AG09309 (cell line): ENCODE data around the gene C17orf50.
A peak's percentile ranks its signal among the peaks of the same experiment; 100 is the strongest.

Experiments used
- DNase-seq: peaks from one replicate; pipeline ENCODE4 v3.0.0-alpha.2; 2010; ENCODE audit warnings: low read depth
- H3K4me3 ChIP-seq: 2 replicates; pipeline ENCODE4 v1.5.1; 2011; ENCODE audit warnings: mild to moderate bottlenecking, low read depth, low read length, moderate library complexity; ENCODE audit not compliant: control insufficient read depth
- CTCF ChIP-seq: IDR thresholded peaks from 2 replicates; pipeline ENCODE4 v1.5.1; 2011; ENCODE audit warnings: mild to moderate bottlenecking, low read depth, low read length, inconsistent platforms; ENCODE audit not compliant: insufficient read depth, control insufficient read depth; ENCODE audit errors: missing control alignments

C17orf50 gene

DNA sequence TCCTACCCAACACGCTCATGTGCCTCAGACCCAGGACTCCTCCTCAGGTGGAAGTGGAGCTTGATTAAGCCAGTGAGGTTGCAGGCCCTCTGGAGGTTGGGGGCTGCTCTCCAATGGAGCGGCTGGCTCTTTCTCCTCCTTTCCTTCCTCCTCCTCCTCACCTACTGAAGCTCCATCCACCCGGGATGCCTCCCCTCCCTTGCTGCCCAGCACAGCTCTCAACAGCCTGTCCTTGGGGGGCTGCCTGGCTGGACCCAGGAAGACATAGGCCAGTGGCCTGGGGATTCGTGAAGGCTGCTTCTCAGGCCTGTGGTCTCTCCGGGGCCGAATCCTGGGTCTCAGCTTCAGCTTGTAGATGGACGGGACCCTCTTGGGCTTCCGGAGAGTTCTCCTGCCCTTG lies 15.9 kb upstream of the C17orf50 start:
- H3K4me3 ChIP-seq = no peak overlapping the region
- no peak for TF ChIP-seq CTCF
- DNase-seq = no peak

GRCh38 chr17:35745246-35745645 lies 15.4 kb upstream of the C17orf50 start:
- DNase-seq = no peak
- no peak for TF ChIP-seq CTCF

DNA sequence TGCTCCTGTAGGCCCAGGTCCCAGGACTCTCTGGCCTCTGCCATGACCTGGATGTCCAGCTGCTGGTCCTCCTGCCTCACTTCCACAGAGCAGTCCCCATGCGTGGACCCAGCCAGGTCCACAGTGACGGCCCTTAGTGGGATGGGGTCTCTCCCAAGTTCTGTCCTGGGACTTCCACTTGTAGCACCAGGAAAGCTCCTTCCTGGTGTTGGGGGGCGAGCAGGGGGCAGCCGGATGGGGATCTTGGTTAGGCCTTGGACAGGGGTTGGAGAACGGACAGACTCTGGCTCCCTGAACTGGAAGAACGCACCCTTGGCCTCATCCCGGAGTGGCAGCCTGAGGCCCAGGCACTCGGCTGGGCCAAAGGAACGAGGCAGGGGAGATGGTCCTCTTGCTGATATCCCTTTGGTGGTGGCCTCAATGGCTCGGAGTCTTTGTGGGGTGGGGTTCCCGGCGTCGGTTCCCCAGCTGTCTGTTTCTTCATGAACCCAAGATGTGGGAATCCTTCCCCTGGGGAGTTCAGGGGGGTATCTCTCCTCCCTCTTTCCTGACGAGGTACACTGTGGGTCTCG lies 14.9 kb upstream of the C17orf50 start:
- no peak overlapping the region for H3K4me3 ChIP-seq
- TF ChIP-seq CTCF = no peak
- no peak for DNase-seq

More at GRCh38 chr17:35745246-35745645, 15.4 kb upstream of the C17orf50 start:
- H3K4me3 ChIP-seq = no peak overlapping the region

DNA sequence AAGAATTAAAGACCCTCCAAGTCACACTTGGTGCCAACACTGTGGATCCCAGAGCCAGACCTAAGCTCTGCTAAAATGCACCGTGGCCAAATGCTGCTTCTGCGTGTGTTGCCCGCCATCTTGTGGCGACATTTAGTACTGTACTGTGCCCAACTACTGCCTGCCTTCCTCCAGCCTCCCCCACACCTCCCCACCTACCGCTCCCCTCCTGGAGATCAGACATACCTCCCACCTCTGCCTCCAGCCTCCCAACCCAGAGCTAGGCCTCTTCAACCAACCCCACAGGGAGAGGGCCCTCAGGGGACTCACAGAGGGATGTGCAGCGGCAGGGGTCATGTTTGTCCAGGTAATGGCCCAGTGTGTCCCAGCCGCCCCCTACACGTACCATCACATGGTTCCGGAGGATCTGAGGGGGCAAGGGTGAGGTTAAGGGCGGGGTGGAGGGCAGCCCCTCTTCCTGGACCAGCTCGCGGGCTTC lies 13.1 kb upstream of the C17orf50 start:
- TF ChIP-seq CTCF = peak; percentile 93

GRCh38 chr17:35748341-35748841 lies 12.3 kb upstream of the C17orf50 start:
- TF ChIP-seq CTCF = no peak
- no peak overlapping the region for H3K4me3 ChIP-seq
- DNase-seq = no peak

More for the DNA sequence above, 13.1 kb upstream of the C17orf50 start:
- DNase-seq = peak; percentile 37
- H3K4me3 ChIP-seq = no peak overlapping the region

DNA sequence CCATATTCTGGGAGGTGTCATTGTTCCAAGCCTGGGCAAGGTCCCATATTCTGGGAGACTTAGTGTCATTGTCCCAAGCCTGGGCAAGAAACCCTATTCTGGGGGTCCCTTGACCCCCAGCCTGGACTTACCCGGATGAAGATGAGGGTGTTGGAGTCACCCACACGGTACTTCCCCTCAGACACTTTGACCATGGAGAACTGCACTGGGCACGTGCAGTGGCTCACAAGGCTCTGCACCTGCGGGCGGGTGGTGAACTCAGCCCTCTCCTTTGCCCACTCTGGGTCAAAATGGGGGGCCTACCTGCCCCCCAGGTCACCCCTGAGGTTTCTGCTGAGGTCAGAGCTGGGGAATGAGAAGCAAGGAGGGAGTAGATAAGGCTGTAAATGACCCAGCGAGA lies 11.7 kb upstream of the C17orf50 start:
- no peak for DNase-seq
- no peak overlapping the region for H3K4me3 ChIP-seq
- TF ChIP-seq CTCF = no peak
